CD14-positive monocyte (primary cell): ENCODE results near the gene LPCAT1. TPM values are rescaled to one million over a fixed set of nuclear protein-coding genes. Genes with fewer than 3 reads are reported as not detected.
"Not testable (repeated sequence)": the region's sequence is repeated elsewhere in the genome, so short reads cannot be mapped to it uniquely, and the experiment has no call there.

ENCODE experiments used
- DNase-seq, 3 donors: peaks; one replicate each; pipeline ENCODE4 v3.0.0-alpha.2; 2011 to 2022
- H2AFZ ChIP-seq: 2 replicates; pipeline ENCODE4 v1.6.0; 2012; ENCODE audit warnings: mild to moderate bottlenecking, low read depth, low read length, inconsistent platforms; ENCODE audit not compliant: insufficient read depth, poor library complexity, severe bottlenecking
- H3K27ac ChIP-seq, 2 donors: 1 replicate in 1 of 2; 2 replicates in 1 of 2; pipeline ENCODE4 v1.5.1; 2012 to 2013; ENCODE audit warnings: low read length in 2 of 2, control low read depth in 1 of 2, inconsistent platforms in 1 of 2, low read depth in 1 of 2, mild to moderate bottlenecking in 1 of 2
- H3K27me3 ChIP-seq, 2 donors: one replicate each; pipeline versions ENCODE4 v1.6.0 to v1.6.1; 2011 to 2013; ENCODE audit warnings: low read length in 2 of 2; ENCODE audit not compliant: control insufficient read depth in 2 of 2, insufficient read depth in 2 of 2
- H3K36me3 ChIP-seq, 2 donors: replicated peaks in 1 of 2; 1 replicate in 1 of 2; 2 replicates in 1 of 2; pipeline versions ENCODE4 v1.5.1 to v1.6.1; 2012 to 2013; ENCODE audit warnings: low read length in 2 of 2, control low read depth in 1 of 2, inconsistent platforms in 1 of 2, mild to moderate bottlenecking in 1 of 2; ENCODE audit not compliant: insufficient read depth in 2 of 2, control insufficient read depth in 1 of 2
- H3K4me1 ChIP-seq, 2 donors: 1 replicate in 1 of 2; 2 replicates in 1 of 2; pipeline versions ENCODE4 v1.5.1 to v1.6.1; 2012 to 2013; ENCODE audit warnings: low read length in 2 of 2, control low read depth in 1 of 2, inconsistent platforms in 1 of 2, mild to moderate bottlenecking in 1 of 2, moderate library complexity in 1 of 2; ENCODE audit not compliant: insufficient read depth in 2 of 2, control insufficient read depth in 1 of 2
- H3K4me2 ChIP-seq: replicated peaks from 2 replicates; pipeline ENCODE3; 2012; ENCODE audit warnings: low read length, moderate library complexity, mild to moderate bottlenecking; ENCODE audit not compliant: poor library complexity, severe bottlenecking; ENCODE audit errors: extremely low read depth
- H3K4me3 ChIP-seq, 3 experiments: fragments of 200-600 bp in 1 of 3; sonication (generic) in 1 of 3; replicated peaks in 1 of 3; 1 replicate in 2 of 3; 2 replicates in 1 of 3; pipeline ENCODE4 v1.5.1; 2011 to 2013; ENCODE audit warnings: low read length in 3 of 3, mild to moderate bottlenecking in 3 of 3, control low read depth in 2 of 3, low read depth in 2 of 3, inconsistent platforms in 1 of 3, moderate library complexity in 1 of 3
- H3K79me2 ChIP-seq: 2 replicates; pipeline ENCODE4 v1.6.0; 2012; ENCODE audit warnings: mild to moderate bottlenecking, control low read depth, inconsistent platforms, low read length, moderate library complexity; ENCODE audit not compliant: insufficient read depth
- H3K9ac ChIP-seq: 2 replicates; pipeline ENCODE4 v1.6.0; 2017; ENCODE audit warnings: low read length, mild to moderate bottlenecking; ENCODE audit not compliant: insufficient read depth, poor library complexity, severe bottlenecking
- H3K9me3 ChIP-seq, 2 donors: replicated peaks in 1 of 2; 1 replicate in 1 of 2; 2 replicates in 1 of 2; pipeline versions ENCODE4 v1.5.1 to v1.6.1; 2012 to 2013; ENCODE audit warnings: low read length in 2 of 2, control low read depth in 1 of 2; ENCODE audit not compliant: control insufficient read depth in 1 of 2, insufficient read depth in 1 of 2
- H4K20me1 ChIP-seq: 2 replicates; pipeline ENCODE4 v1.6.0; 2012; ENCODE audit warnings: mild to moderate bottlenecking, low read length, control low read depth, moderate library complexity; ENCODE audit not compliant: insufficient read depth
- H3K27ac Mint-ChIP-seq, 7 donors: one replicate each; pipeline ENCODE4 v1.8.0; 2020; ENCODE audit warnings: mild to moderate bottlenecking in 7 of 7, mixed read lengths in 7 of 7, moderate library complexity in 6 of 7, inconsistent platforms in 2 of 7
- H3K27me3 Mint-ChIP-seq, 3 donors: one replicate each; pipeline ENCODE4 v1.8.0; 2021 to 2022; ENCODE audit warnings: low read depth in 3 of 3, mild to moderate bottlenecking in 3 of 3, mixed read lengths in 3 of 3, moderate library complexity in 3 of 3, inconsistent platforms in 1 of 3
- H3K36me3 Mint-ChIP-seq, 2 donors: one replicate each; pipeline ENCODE4 v1.8.0; 2020; ENCODE audit warnings: mixed read lengths in 2 of 2, inconsistent platforms in 1 of 2, mild to moderate bottlenecking in 1 of 2
- H3K4me1 Mint-ChIP-seq: one replicate; pipeline ENCODE4 v1.8.0; 2020; ENCODE audit warnings: mild to moderate bottlenecking, mixed read lengths
- H3K4me3 Mint-ChIP-seq, 2 donors: one replicate each; pipeline ENCODE4 v1.8.0; 2020; ENCODE audit warnings: mild to moderate bottlenecking in 2 of 2, mixed read lengths in 2 of 2, moderate library complexity in 1 of 2
- H3K9me3 Mint-ChIP-seq, 7 donors: one replicate each; pipeline ENCODE4 v1.8.0; 2020 to 2022; ENCODE audit warnings: mixed read lengths in 7 of 7, mild to moderate bottlenecking in 6 of 7, moderate library complexity in 6 of 7, inconsistent platforms in 2 of 7
- CTCF ChIP-seq: fragments of 200-600 bp; IDR thresholded peaks from one replicate; pipeline ENCODE4 v1.8.0; 2022; ENCODE audit warnings: antibody characterized with exemption, mild to moderate bottlenecking
- WGBS: methylation state at CpG from one replicate; pipeline ENCODE4 v1.1.5; 2013; ENCODE audit warnings: missing lambda C conversion rate; ENCODE audit not compliant: insufficient coverage; 5-methylcytosine and 5-hydroxymethylcytosine counted together
- intact Hi-C, 2 donors: fragments of 100-400 bp; cut with micrococcal nuclease; formaldehyde crosslinking; loops; one replicate each; pipeline versions ENCODE4 v1.15.0 to v1.15.1; 2023
- polyA plus RNA-seq, 3 donors: library from polyadenylated mRNA; depleted of rRNA in 1 of 3; unstranded in 2 of 3; stranded (reverse) in 1 of 3; fragments of 300-500 nt in 2 of 3; fragments of >200 nt in 1 of 3; fragmentation: Illumina TruSeq in 2 of 3; gene quantifications; 1 replicate in 2 of 3; 2 replicates in 1 of 3; pipeline ENCODE4 v1.2.3, GENCODE V29; 2012 to 2021

The LPCAT1 gene
- polyA plus RNA-seq, 3 donors = 34.1 to 53.9 (median 34.8) TPM

GRCh38 chr5:1460054-1460682 is 63.6 kb downstream of the LPCAT1 start:
- H3K36me3 ChIP-seq = peaks cover 47 to 51% of the 10 kb centered on the region in 2 donors
- no peak overlapping the region for H3K27ac ChIP-seq
- DNase-seq = no peak

GRCh38 chr5:1459435-1459834 is 64.3 kb downstream of the LPCAT1 start:
- H3K4me1 ChIP-seq, H2AFZ ChIP-seq, H3K4me3 Mint-ChIP-seq, H3K4me2 ChIP-seq, H3K27me3 Mint-ChIP-seq, DNase-seq, H3K9ac ChIP-seq, H3K27me3 ChIP-seq, H3K4me1 Mint-ChIP-seq, H3K27ac ChIP-seq, H4K20me1 ChIP-seq, H3K4me3 ChIP-seq, H3K79me2 ChIP-seq, H3K27ac Mint-ChIP-seq, intact Hi-C loops: not testable (repeated sequence)
- Histone ChIP-seq H3K36me3 (peaks cover 40 to 44% of the 10 kb centered on the region in 2 donors), H3K9me3 (peaks cover 38 to 42% of the 10 kb centered on the region in 2 donors)
- 100% methylated on average over 1 of the region's 2 CpGs for WGBS
- Mint-ChIP-seq H3K9me3 (peaks cover 23 to 42% (median 39%) of the 10 kb centered on the region in 7 donors), H3K36me3 (peaks cover 47 to 51% of the 10 kb centered on the region in 2 donors)

More at GRCh38 chr5:1460054-1460682, 63.6 kb downstream of the LPCAT1 start:
- H3K4me1 Mint-ChIP-seq = no peaks in the 10 kb centered on the region
- H3K27ac Mint-ChIP-seq = peak overlapping the region in 4 of 7 donors; percentile 0 to 57 (median 32)
- no peaks in the 10 kb centered on the region for H3K79me2 ChIP-seq
- H2AFZ ChIP-seq = no peak overlapping the region
- no peak overlapping the region for H3K9ac ChIP-seq
- H3K27me3 ChIP-seq = no peaks in the 10 kb centered on the region
- intact Hi-C loops = loop anchor here in 1 of 2 donors (10.0 kb wide), 1 partner anchor 185 kb away; no protein-coding TSS in a partner anchor
- no peak for TF ChIP-seq CTCF
- WGBS = 96% methylated on average over 11 of the region's 16 CpGs
- H3K4me1 ChIP-seq = no peaks in the 10 kb centered on the region
- H3K4me3 ChIP-seq = no peak overlapping the region
- H3K4me2 ChIP-seq = no peak overlapping the region
- no peak overlapping the region for H3K4me3 Mint-ChIP-seq
- no peaks in the 10 kb centered on the region for H4K20me1 ChIP-seq
- H3K27me3 Mint-ChIP-seq = peaks cover 0 to 1% (median 0%) of the 10 kb centered on the region in 3 donors
- H3K36me3 Mint-ChIP-seq = peaks cover 54 to 58% of the 10 kb centered on the region in 2 donors
- peaks cover 34 to 38% of the 10 kb centered on the region in 2 donors for H3K9me3 ChIP-seq
- H3K9me3 Mint-ChIP-seq = peaks cover 26 to 38% (median 32%) of the 10 kb centered on the region in 7 donors

- H4K20me1 ChIP-seq, H3K27ac Mint-ChIP-seq, H3K4me1 Mint-ChIP-seq, H3K9ac ChIP-seq, H3K4me3 Mint-ChIP-seq, H3K4me1 ChIP-seq, H3K4me2 ChIP-seq, DNase-seq, H3K4me3 ChIP-seq, H3K79me2 ChIP-seq, H2AFZ ChIP-seq, intact Hi-C loops, H3K27me3 ChIP-seq, H3K27ac ChIP-seq: not testable (repeated sequence)
- WGBS = no CpG with 5 or more reads among the region's 20 CpGs
- H3K36me3 Mint-ChIP-seq = peaks cover 15 to 21% of the 10 kb centered on the region in 2 donors
- Histone ChIP-seq H3K36me3 (peaks cover 11 to 13% of the 10 kb centered on the region in 2 donors), H3K9me3 (peaks cover 46 to 52% of the 10 kb centered on the region in 2 donors)
- peaks cover 32 to 64% (median 58%) of the 10 kb centered on the region in 7 donors for H3K9me3 Mint-ChIP-seq
- H3K27me3 Mint-ChIP-seq = peaks cover 0 to 15% (median 4%) of the 10 kb centered on the region in 3 donors
These were observed 67.5 kb downstream of the LPCAT1 start for GRCh38 chr5:1456110-1456881.
